Neural cell (in vitro differentiated cells): Measurements from ENCODE around the gene TSR1. TPM values are rescaled to one million over a fixed set of nuclear protein-coding genes. Genes with fewer than 3 reads are reported as not detected.

Experiments
- H2AFZ ChIP-seq: fragments of 200-600, 300-800 bp; sonication (generic), shearing (Covaris generic); 2 replicates; pipeline ENCODE4 v1.6.0; 2014; ENCODE audit warnings: low read depth, mild to moderate bottlenecking, antibody characterized with exemption, low read length, moderate library complexity
- H3F3A ChIP-seq: fragments of 200-600 bp; shearing (Covaris generic); 2 replicates; pipeline ENCODE4 v1.6.1; 2016; ENCODE audit warnings: mild to moderate bottlenecking, moderate library complexity, mixed read lengths, antibody characterized with exemption, low read length; ENCODE audit not compliant: insufficient read depth, poor library complexity, severe bottlenecking
- H3K27ac ChIP-seq: fragments of 200-600, 300-800 bp; sonication (generic), shearing (Covaris generic); 2 replicates; pipeline ENCODE4 v1.5.1; 2014; ENCODE audit warnings: mild to moderate bottlenecking, low read length, moderate library complexity
- H3K27me3 ChIP-seq: fragments of 300-800, 200-600 bp; sonication (generic), shearing (Covaris generic); 2 replicates; pipeline ENCODE4 v1.6.0; 2014; ENCODE audit warnings: mild to moderate bottlenecking, low read depth, low read length, moderate library complexity; ENCODE audit not compliant: insufficient read depth
- H3K36me3 ChIP-seq: fragments of 300-800, 200-600 bp; sonication (generic), shearing (Covaris generic); 2 replicates; pipeline ENCODE4 v1.5.1; 2014; ENCODE audit warnings: mild to moderate bottlenecking, antibody characterized with exemption, low read length, moderate library complexity; ENCODE audit not compliant: insufficient read depth
- H3K4me2 ChIP-seq: fragments of 300-800, 200-600 bp; sonication (generic), shearing (Covaris generic); 2 replicates; pipeline ENCODE4 v1.6.0; 2014; ENCODE audit warnings: mild to moderate bottlenecking, low read length
- H3K4me3 ChIP-seq: fragments of 300-800, 200-600 bp; sonication (generic), shearing (Covaris generic); 2 replicates; pipeline ENCODE4 v1.5.1; 2014; ENCODE audit warnings: mild to moderate bottlenecking, low read length, moderate library complexity
- H3K79me2 ChIP-seq: fragments of 200-600 bp; shearing (Covaris generic); replicated peaks from 2 replicates; pipeline ENCODE4 v1.6.0; 2014; ENCODE audit warnings: mild to moderate bottlenecking, low read length, moderate library complexity; ENCODE audit not compliant: insufficient read depth
- H3K9ac ChIP-seq: fragments of 300-800, 200-600 bp; sonication (generic), shearing (Covaris generic); 2 replicates; pipeline ENCODE4 v1.6.1; 2016; ENCODE audit warnings: mild to moderate bottlenecking, low read length, mixed read lengths
- H3K9me2 ChIP-seq: fragments of 200-600 bp; shearing (Covaris generic); 2 replicates; pipeline ENCODE4 v1.6.1; 2016; ENCODE audit warnings: mild to moderate bottlenecking, low read length, mixed read lengths; ENCODE audit not compliant: insufficient read depth
- H3K9me3 ChIP-seq: fragments of 200-600, 300-800 bp; sonication (generic), shearing (Covaris generic); 2 replicates; pipeline ENCODE4 v1.6.1; 2016; ENCODE audit warnings: mild to moderate bottlenecking, mixed run types, low read length, moderate library complexity, mixed read lengths
- H4K20me1 ChIP-seq: fragments of 200-600 bp; shearing (Covaris generic); 2 replicates; pipeline ENCODE4 v1.6.1; 2016; ENCODE audit warnings: mild to moderate bottlenecking, mixed run types; ENCODE audit not compliant: insufficient read depth
- EP300 ChIP-seq: fragments of 450-650 bp; conservative IDR thresholded peaks from 2 replicates; pipeline ENCODE4 v1.6.1; 2014; ENCODE audit warnings: antibody characterized with exemption, mild to moderate bottlenecking, moderate library complexity; ENCODE audit not compliant: poor library complexity, severe bottlenecking
- EZH2 ChIP-seq: fragments of 200-600, 300-800 bp; shearing (Covaris generic), sonication (generic); IDR thresholded peaks from 2 replicates; pipeline ENCODE4 v1.6.1; 2014; ENCODE audit warnings: antibody characterized with exemption, low read length, borderline replicate concordance, mild to moderate bottlenecking; ENCODE audit not compliant: insufficient read depth, poor library complexity, severe bottlenecking
- MXI1 ChIP-seq: fragments of 450-650 bp; conservative IDR thresholded peaks from 2 replicates; pipeline ENCODE4 v1.6.1; 2014; ENCODE audit warnings: antibody characterized with exemption, mild to moderate bottlenecking; ENCODE audit not compliant: poor library complexity, severe bottlenecking
- POLR2AphosphoS5 ChIP-seq: IDR thresholded peaks from 2 replicates; pipeline ENCODE4 v1.6.1; 2012
- RAD21 ChIP-seq: fragments of 450-650 bp; conservative IDR thresholded peaks from 2 replicates; pipeline ENCODE4 v1.6.1; 2014; ENCODE audit warnings: antibody characterized with exemption, mild to moderate bottlenecking, moderate library complexity
- SMC3 ChIP-seq: fragments of 450-650 bp; conservative IDR thresholded peaks from 2 replicates; pipeline ENCODE4 v1.6.1; 2014; ENCODE audit warnings: antibody characterized with exemption, mild to moderate bottlenecking, moderate library complexity; ENCODE audit not compliant: poor library complexity
- TAF1 ChIP-seq: IDR thresholded peaks from 2 replicates; pipeline ENCODE4 v1.6.1; 2012; ENCODE audit warnings: low read depth
- polyA plus RNA-seq: library from polyadenylated mRNA; depleted of rRNA; stranded (reverse); fragments of >200 nt; gene quantifications from 2 replicates; pipeline ENCODE4 v1.2.3, GENCODE V29; 2014
- TF ChIP-seq, protein P1 (sequence below): IDR thresholded peaks from 2 replicates; pipeline ENCODE4 v1.6.1; 2012; ENCODE audit warnings: borderline replicate concordance
- TF ChIP-seq, protein P2 (sequence below): fragments of 450-650 bp; IDR thresholded peaks from 2 replicates; pipeline ENCODE4 v1.5.1; 2014; ENCODE audit warnings: antibody characterized with exemption, mild to moderate bottlenecking, moderate library complexity; ENCODE audit not compliant: poor library complexity, severe bottlenecking

The TSR1 gene
- polyA plus RNA-seq, 1 donor from 2014 or later, result 31.8 TPM

- TF ChIP-seq EZH2 (no peak), SMC3 (no peak), RAD21 (no peak)
Measured at GRCh38 chr17:2331303-2331702, 5.0 kb downstream of the TSR1 start (continued).

- no peaks in the 10 kb centered on the region for H4K20me1 ChIP-seq
- no peaks in the 10 kb centered on the region for H3K27me3 ChIP-seq
- TF ChIP-seq EZH2, result no peak
- TF ChIP-seq, protein P1, sequence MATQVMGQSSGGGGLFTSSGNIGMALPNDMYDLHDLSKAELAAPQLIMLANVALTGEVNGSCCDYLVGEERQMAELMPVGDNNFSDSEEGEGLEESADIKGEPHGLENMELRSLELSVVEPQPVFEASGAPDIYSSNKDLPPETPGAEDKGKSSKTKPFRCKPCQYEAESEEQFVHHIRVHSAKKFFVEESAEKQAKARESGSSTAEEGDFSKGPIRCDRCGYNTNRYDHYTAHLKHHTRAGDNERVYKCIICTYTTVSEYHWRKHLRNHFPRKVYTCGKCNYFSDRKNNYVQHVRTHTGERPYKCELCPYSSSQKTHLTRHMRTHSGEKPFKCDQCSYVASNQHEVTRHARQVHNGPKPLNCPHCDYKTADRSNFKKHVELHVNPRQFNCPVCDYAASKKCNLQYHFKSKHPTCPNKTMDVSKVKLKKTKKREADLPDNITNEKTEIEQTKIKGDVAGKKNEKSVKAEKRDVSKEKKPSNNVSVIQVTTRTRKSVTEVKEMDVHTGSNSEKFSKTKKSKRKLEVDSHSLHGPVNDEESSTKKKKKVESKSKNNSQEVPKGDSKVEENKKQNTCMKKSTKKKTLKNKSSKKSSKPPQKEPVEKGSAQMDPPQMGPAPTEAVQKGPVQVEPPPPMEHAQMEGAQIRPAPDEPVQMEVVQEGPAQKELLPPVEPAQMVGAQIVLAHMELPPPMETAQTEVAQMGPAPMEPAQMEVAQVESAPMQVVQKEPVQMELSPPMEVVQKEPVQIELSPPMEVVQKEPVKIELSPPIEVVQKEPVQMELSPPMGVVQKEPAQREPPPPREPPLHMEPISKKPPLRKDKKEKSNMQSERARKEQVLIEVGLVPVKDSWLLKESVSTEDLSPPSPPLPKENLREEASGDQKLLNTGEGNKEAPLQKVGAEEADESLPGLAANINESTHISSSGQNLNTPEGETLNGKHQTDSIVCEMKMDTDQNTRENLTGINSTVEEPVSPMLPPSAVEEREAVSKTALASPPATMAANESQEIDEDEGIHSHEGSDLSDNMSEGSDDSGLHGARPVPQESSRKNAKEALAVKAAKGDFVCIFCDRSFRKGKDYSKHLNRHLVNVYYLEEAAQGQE, result no peak
- TF ChIP-seq POLR2AphosphoS5, result no peak
- TF ChIP-seq RAD21, result no peak
- TF ChIP-seq, protein P2, sequence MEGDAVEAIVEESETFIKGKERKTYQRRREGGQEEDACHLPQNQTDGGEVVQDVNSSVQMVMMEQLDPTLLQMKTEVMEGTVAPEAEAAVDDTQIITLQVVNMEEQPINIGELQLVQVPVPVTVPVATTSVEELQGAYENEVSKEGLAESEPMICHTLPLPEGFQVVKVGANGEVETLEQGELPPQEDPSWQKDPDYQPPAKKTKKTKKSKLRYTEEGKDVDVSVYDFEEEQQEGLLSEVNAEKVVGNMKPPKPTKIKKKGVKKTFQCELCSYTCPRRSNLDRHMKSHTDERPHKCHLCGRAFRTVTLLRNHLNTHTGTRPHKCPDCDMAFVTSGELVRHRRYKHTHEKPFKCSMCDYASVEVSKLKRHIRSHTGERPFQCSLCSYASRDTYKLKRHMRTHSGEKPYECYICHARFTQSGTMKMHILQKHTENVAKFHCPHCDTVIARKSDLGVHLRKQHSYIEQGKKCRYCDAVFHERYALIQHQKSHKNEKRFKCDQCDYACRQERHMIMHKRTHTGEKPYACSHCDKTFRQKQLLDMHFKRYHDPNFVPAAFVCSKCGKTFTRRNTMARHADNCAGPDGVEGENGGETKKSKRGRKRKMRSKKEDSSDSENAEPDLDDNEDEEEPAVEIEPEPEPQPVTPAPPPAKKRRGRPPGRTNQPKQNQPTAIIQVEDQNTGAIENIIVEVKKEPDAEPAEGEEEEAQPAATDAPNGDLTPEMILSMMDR, result no peak
- no peak for TF ChIP-seq EP300
- TF ChIP-seq SMC3, result no peak
- no peak for TF ChIP-seq MXI1
- no peak for TF ChIP-seq TAF1
- H3K4me3 ChIP-seq, result no peak overlapping the region
- no peaks in the 10 kb centered on the region for H3F3A ChIP-seq
- no peaks in the 10 kb centered on the region for H3K36me3 ChIP-seq
- no peak overlapping the region for H3K9ac ChIP-seq
- H3K9me3 ChIP-seq, result no peaks in the 10 kb centered on the region
- H2AFZ ChIP-seq, result no peak overlapping the region
- H3K79me2 ChIP-seq, result no peaks in the 10 kb centered on the region
- H3K4me2 ChIP-seq, result no peak overlapping the region
- H3K9me2 ChIP-seq, result no peaks in the 10 kb centered on the region
- no peak overlapping the region for H3K27ac ChIP-seq
Measured at GRCh38 chr17:2323629-2324314, 12.5 kb downstream of the TSR1 start.

GRCh38 chr17:2321399-2321798, 14.9 kb downstream of the TSR1 start:
- H3K9me2 ChIP-seq, result no peaks in the 10 kb centered on the region
- no peak overlapping the region for H3K4me3 ChIP-seq
- no peak overlapping the region for H3K27ac ChIP-seq
- H3K36me3 ChIP-seq, result no peaks in the 10 kb centered on the region
- no peak overlapping the region for H3K9ac ChIP-seq
- H3F3A ChIP-seq, result no peaks in the 10 kb centered on the region
- no peaks in the 10 kb centered on the region for H3K9me3 ChIP-seq
- no peaks in the 10 kb centered on the region for H3K79me2 ChIP-seq
- no peaks in the 10 kb centered on the region for H4K20me1 ChIP-seq
- no peak overlapping the region for H3K4me2 ChIP-seq
- no peaks in the 10 kb centered on the region for H3K27me3 ChIP-seq
- TF ChIP-seq EZH2, result no peak
- no peak for TF ChIP-seq MXI1
- no peak for TF ChIP-seq TAF1
- TF ChIP-seq RAD21, result no peak
- no peak for TF ChIP-seq EP300
- TF ChIP-seq, protein P2, result no peak
- TF ChIP-seq, protein P1, result no peak
- no peak for TF ChIP-seq POLR2AphosphoS5
- no peak for TF ChIP-seq SMC3
- no peak overlapping the region for H2AFZ ChIP-seq
